ENCODE measurements around the gene CX3CR1.

DNA sequence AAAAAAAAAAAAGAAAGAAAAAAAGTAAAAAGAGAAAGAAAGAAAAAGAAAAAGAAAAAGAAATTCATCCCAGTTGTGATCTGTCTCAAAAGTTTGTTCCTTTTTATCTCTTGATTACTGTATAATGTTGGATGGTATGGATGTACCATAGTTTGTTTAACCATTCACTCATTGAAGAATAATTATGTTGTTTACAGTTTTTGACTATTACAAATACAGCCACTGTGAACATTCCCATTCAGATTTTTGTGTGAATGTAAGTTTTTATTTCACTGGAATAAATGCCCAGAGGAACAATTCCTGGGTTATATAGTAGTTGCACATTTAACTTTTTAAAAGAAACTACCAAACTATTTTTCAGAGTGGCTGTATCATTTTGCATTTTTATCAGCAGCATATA, 39.4 kb upstream of the CX3CR1 start:
- TF ChIP-seq, protein P1, sequence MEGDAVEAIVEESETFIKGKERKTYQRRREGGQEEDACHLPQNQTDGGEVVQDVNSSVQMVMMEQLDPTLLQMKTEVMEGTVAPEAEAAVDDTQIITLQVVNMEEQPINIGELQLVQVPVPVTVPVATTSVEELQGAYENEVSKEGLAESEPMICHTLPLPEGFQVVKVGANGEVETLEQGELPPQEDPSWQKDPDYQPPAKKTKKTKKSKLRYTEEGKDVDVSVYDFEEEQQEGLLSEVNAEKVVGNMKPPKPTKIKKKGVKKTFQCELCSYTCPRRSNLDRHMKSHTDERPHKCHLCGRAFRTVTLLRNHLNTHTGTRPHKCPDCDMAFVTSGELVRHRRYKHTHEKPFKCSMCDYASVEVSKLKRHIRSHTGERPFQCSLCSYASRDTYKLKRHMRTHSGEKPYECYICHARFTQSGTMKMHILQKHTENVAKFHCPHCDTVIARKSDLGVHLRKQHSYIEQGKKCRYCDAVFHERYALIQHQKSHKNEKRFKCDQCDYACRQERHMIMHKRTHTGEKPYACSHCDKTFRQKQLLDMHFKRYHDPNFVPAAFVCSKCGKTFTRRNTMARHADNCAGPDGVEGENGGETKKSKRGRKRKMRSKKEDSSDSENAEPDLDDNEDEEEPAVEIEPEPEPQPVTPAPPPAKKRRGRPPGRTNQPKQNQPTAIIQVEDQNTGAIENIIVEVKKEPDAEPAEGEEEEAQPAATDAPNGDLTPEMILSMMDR (IDR thresholded peaks at IDR 0.05; ENCODE audit: poor library complexity, severe bottlenecking) = no peak
- TF ChIP-seq TAF1 (IDR thresholded peaks at IDR 0.05; ENCODE audit: low read depth) (no peak), EZH2 (IDR thresholded peaks at IDR 0.05; ENCODE audit: borderline replicate concordance, insufficient read depth, low read length, poor library complexity, severe bottlenecking) (no peak), POLR2AphosphoS5 (IDR thresholded peaks at IDR 0.05) (no peak), SMC3 (conservative IDR thresholded peaks at IDR 0.05; ENCODE audit: poor library complexity) (no peak)
- TF ChIP-seq, protein P2, sequence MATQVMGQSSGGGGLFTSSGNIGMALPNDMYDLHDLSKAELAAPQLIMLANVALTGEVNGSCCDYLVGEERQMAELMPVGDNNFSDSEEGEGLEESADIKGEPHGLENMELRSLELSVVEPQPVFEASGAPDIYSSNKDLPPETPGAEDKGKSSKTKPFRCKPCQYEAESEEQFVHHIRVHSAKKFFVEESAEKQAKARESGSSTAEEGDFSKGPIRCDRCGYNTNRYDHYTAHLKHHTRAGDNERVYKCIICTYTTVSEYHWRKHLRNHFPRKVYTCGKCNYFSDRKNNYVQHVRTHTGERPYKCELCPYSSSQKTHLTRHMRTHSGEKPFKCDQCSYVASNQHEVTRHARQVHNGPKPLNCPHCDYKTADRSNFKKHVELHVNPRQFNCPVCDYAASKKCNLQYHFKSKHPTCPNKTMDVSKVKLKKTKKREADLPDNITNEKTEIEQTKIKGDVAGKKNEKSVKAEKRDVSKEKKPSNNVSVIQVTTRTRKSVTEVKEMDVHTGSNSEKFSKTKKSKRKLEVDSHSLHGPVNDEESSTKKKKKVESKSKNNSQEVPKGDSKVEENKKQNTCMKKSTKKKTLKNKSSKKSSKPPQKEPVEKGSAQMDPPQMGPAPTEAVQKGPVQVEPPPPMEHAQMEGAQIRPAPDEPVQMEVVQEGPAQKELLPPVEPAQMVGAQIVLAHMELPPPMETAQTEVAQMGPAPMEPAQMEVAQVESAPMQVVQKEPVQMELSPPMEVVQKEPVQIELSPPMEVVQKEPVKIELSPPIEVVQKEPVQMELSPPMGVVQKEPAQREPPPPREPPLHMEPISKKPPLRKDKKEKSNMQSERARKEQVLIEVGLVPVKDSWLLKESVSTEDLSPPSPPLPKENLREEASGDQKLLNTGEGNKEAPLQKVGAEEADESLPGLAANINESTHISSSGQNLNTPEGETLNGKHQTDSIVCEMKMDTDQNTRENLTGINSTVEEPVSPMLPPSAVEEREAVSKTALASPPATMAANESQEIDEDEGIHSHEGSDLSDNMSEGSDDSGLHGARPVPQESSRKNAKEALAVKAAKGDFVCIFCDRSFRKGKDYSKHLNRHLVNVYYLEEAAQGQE (IDR thresholded peaks at IDR 0.05; ENCODE audit: borderline replicate concordance) = no peak

All from neural cell (in vitro differentiated cells).